ENCODE measurements around the gene CALN1.

Gene CALN1

GRCh38 chr7:72321637-72322036, 90.5 kb downstream of the CALN1 start:
- no peak for DNase-seq

- DNase-seq: no peak
These were observed 91.1 kb downstream of the CALN1 start for GRCh38 chr7:72321081-72321480.

GRCh38 chr7:72317341-72317740, 94.8 kb downstream of the CALN1 start:
- DNase-seq: no peak

GRCh38 chr7:72316148-72316547, 96.0 kb downstream of the CALN1 start:
- no peak for DNase-seq

- no peak for DNase-seq
These were observed 98.2 kb downstream of the CALN1 start for GRCh38 chr7:72313906-72314305.

- no peak for DNase-seq
These were observed 101.8 kb downstream of the CALN1 start for GRCh38 chr7:72310301-72310700.

- DNase-seq: no peak
These were observed 102.7 kb downstream of the CALN1 start for GRCh38 chr7:72309476-72309875.

GRCh38 chr7:72308986-72309385, 103.2 kb downstream of the CALN1 start:
- no peak for DNase-seq

- no peak for DNase-seq
These were observed 104.6 kb downstream of the CALN1 start for GRCh38 chr7:72307566-72307965.

- DNase-seq: no peak
These were observed 113.2 kb downstream of the CALN1 start for GRCh38 chr7:72298912-72299311.

- DNase-seq: no peak
These were observed 114.0 kb downstream of the CALN1 start for GRCh38 chr7:72298091-72298490.

GRCh38 chr7:72297636-72298035, 114.5 kb downstream of the CALN1 start:
- no peak for DNase-seq

- DNase-seq: no peak
These were observed 119.3 kb downstream of the CALN1 start for GRCh38 chr7:72292794-72293193.

GRCh38 chr7:72292118-72292517, 120.0 kb downstream of the CALN1 start:
- DNase-seq: no peak

- no peak for DNase-seq
These were observed 125.6 kb downstream of the CALN1 start for GRCh38 chr7:72286519-72286918.

- no peak for DNase-seq
These were observed 128.8 kb downstream of the CALN1 start for GRCh38 chr7:72283309-72283708.

- no peak for DNase-seq
These were observed 130.8 kb downstream of the CALN1 start for GRCh38 chr7:72281308-72281707.

GRCh38 chr7:72279203-72279602, 132.9 kb downstream of the CALN1 start:
- no peak for DNase-seq

- no peak for DNase-seq
These were observed 133.6 kb downstream of the CALN1 start for GRCh38 chr7:72278550-72278949.

- DNase-seq: no peak
These were observed 136.6 kb downstream of the CALN1 start for GRCh38 chr7:72275382-72276070.

- no peak for DNase-seq
These were observed 139.7 kb downstream of the CALN1 start for GRCh38 chr7:72272479-72272878.

- no peak for DNase-seq
These were observed 143.3 kb downstream of the CALN1 start for GRCh38 chr7:72268796-72269195.

GRCh38 chr7:72268090-72268489, 144.0 kb downstream of the CALN1 start:
- no peak for DNase-seq

- DNase-seq: no peak
These were observed 144.8 kb downstream of the CALN1 start for GRCh38 chr7:72267291-72267800.

GRCh38 chr7:72266771-72267170, 145.4 kb downstream of the CALN1 start:
- DNase-seq: no peak

Measured in activated CD4-positive, alpha-beta T cell treated with anti-CD3 and anti-CD28 coated beads, Interleukin-2, amount 50 U/mL, for 48 hours (primary cell).